Activated CD4-positive, alpha-beta T cell treated with anti-CD3 and anti-CD28 coated beads, Interleukin-10, Interleukin-2, amounts not matched to agents 100 ng/mL and 50 ng/mL, durations not matched to agents 16 hours and 8 hours (primary cell): ENCODE measurements around the gene CACNA1E.

Experiments used
- DNase-seq: peaks from one replicate; pipeline ENCODE4 v3.0.0-alpha.2; 2020

CACNA1E gene

GRCh38 chr1:181592255-181592859 is 109.0 kb downstream of the CACNA1E start:
- no peak for DNase-seq

GRCh38 chr1:181593042-181593441 is 109.7 kb downstream of the CACNA1E start:
- no peak for DNase-seq

GRCh38 chr1:181594553-181594952 is 111.2 kb downstream of the CACNA1E start:
- no peak for DNase-seq

GRCh38 chr1:181595234-181595633 is 111.9 kb downstream of the CACNA1E start:
- no peak for DNase-seq

GRCh38 chr1:181601186-181601950 is 118.1 kb downstream of the CACNA1E start:
- DNase-seq = no peak

GRCh38 chr1:181603735-181604410 is 120.6 kb downstream of the CACNA1E start:
- no peak for DNase-seq

GRCh38 chr1:181604482-181605249 is 121.3 kb downstream of the CACNA1E start:
- DNase-seq = no peak

DNA sequence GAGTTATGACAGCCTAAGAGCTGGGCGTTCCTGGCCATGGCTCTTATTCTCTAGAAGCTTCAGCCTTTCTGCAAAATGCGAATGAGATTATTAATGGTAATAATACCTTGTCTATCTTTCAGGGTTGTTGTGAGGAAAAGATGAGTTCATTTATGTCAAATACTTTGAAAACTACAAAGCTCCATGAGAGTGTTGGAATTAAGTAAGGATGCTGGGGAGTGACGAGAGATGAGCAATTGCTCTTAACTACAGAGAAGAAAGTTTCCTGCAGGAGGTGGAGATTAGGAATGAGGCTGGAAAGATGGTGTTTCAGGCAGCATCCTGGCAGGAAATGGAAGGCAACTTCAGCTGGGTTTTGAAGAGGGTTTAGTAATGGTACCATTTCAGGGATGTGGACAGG is 124.2 kb downstream of the CACNA1E start:
- DNase-seq = no peak

DNA sequence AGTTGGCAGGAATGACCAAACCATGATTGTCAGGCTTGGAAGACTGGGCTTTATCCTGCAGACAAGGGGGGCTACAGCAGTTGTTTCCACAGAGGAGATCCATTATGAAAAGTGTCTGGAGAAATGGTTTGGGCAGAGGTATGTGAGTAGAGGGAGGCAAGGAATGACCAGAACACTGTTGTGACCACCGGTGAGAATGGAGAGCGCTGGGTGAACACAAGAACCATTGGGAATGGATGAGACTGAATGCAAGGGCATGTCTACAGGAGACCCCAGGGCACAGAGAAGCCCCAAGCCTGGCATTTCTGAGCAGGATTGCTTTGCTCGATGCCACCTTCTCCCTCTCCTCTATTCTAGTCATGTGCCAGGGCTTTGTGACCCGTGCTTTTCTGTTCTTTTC is 125.1 kb downstream of the CACNA1E start:
- no peak for DNase-seq

- DNase-seq = no peak
Observed at GRCh38 chr1:181608948-181609347, 125.6 kb downstream of the CACNA1E start.

DNA sequence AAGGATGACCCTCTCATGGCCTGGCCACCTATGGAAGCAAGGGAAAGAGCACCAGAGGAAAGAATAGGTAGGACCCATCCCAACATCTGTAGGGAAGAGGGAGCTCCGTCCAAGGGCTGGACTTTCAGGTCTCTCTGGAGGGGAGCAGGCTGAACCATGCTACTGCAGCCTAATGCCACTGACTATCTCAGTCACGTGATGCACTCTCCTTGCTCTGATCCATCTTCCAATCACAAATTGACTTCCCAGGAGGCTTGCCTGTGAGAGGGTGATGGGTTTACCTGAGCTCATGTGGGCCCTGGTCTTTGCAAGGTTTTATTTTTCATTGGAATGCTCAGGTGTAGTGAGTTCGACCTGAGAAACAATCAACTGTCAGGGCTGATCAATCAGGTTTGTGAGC is 128.8 kb downstream of the CACNA1E start:
- DNase-seq = no peak

DNA sequence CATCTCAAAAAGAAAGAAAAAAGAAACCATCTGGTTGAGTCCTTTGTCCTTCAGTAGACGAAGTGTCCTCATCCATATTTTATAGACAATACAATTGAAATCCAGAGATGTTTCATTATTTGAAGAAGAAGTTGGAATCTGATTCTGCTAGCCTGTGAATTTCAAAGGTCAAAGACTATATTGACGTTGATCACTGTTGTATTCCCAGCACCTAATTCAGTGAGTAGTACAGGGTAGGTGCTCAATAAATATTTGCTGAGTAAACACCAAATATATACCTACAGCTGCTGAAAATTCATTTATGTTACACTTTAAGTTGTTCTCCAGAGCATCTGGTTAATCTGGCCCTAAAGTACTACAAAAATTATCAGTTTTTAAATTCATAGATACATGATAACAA is 135.2 kb downstream of the CACNA1E start:
- no peak for DNase-seq

DNA sequence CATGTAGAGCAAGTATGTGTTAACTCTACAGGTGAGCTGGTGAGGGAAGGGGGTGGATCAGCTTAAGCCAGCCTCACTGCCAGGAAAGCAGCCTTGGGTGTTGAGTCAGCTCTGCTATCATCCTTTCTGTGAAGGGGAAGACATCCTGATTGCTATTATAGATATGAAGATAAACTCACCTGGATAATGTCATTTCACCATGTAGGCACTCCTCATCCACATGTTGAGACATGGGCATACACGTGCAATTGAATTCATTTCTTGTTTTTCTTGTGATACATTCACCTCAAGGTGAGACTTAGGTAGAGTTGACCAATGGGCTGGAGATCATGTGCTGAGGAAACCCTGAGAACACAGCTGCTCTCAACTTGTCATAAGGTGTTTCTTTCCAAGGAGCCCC is 136.9 kb downstream of the CACNA1E start:
- no peak for DNase-seq

- DNase-seq = no peak
Observed at GRCh38 chr1:181623850-181624249, 140.5 kb downstream of the CACNA1E start.

GRCh38 chr1:181626279-181626938 is 143.1 kb downstream of the CACNA1E start:
- no peak for DNase-seq

- DNase-seq = no peak
Observed at GRCh38 chr1:181630398-181630797, 147.1 kb downstream of the CACNA1E start.

DNA sequence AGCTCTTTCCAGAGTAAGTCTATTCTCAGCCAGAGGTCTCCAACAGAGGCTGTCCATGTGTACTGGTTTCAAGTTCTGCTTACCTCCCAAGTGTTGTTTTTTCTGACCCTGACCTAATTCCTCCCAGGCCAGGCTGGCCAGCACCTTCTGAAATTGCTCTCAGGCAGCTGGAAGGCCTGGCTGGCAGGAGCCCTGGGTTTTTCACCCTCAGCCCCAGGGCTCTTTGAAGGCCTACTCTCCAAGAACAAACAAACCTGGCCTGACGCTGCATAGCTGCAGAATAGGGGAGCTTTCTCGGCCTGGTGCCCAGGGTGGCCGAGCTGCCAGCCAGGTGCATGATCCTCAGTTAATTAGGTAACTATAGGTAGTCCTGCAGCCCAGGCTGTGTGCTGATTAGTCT is 147.5 kb downstream of the CACNA1E start:
- DNase-seq = no peak

GRCh38 chr1:181632492-181632891 is 149.2 kb downstream of the CACNA1E start:
- no peak for DNase-seq

GRCh38 chr1:181632960-181633359 is 149.6 kb downstream of the CACNA1E start:
- no peak for DNase-seq

DNA sequence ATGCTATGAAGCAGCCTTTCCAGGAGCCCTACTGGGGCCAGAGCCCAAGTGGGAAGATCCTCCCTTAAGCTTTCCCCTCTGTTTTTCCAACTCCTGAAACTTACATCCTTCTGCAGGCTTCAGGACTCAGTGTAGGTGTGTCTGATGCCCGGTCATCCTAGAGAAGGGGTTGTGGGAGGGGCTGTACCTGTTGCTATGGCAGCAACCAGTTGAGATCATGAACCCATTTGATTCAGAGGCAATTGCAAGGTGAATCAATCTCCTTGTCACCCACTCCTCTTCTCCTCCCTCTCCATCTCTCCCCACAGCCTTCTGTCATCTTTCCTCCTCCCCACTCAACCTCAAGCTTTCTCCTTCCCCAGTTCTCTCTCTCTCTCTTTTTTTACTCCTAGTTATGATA is 151.8 kb downstream of the CACNA1E start:
- DNase-seq = no peak

- no peak for DNase-seq
Observed at GRCh38 chr1:181637998-181638397, 154.7 kb downstream of the CACNA1E start.

GRCh38 chr1:181640956-181641355 is 157.6 kb downstream of the CACNA1E start:
- DNase-seq = no peak

DNA sequence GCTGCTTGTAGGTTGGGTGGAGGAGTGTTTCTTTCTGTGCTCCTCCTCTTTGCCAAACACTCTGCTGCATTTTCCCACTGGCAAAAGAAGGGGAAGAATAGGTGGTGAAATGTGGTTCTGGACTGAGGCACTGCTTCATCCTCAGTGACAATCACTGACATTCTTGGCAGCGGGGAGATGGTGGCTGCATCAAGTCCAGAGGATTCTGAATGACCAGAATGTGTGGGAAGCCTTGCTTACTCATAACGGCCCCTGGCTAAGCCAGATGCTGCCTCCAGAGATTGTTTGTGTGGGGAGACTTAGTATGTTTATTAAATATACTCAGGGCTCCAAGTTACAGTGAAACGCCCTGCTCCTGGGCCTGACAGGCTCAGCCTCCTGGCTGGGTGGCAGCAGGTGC is 160.3 kb downstream of the CACNA1E start:
- no peak for DNase-seq
